Stimulated activated CD8-positive, alpha-beta memory T cell treated with anti-CD3 and anti-CD28 coated beads, Interleukin-15, amount 100 ng/mL, for 4 hours (primary cell): ENCODE measurements around the gene NTNG2.

Experiments used
- DNase-seq, 2 donors: peaks; one replicate each; pipeline ENCODE4 v3.0.0-alpha.2; 2020; ENCODE audit warnings: low read depth in 2 of 2

NTNG2 gene

GRCh38 chr9:132250324-132251262 lies 88.7 kb downstream of the NTNG2 start:
- DNase-seq: no peak

GRCh38 chr9:132260846-132261245 lies 99.0 kb downstream of the NTNG2 start:
- DNase-seq: no peak

- no peak for DNase-seq
Measured at GRCh38 chr9:132266017-132266416, 104.2 kb downstream of the NTNG2 start.

GRCh38 chr9:132267660-132268059 lies 105.8 kb downstream of the NTNG2 start:
- no peak for DNase-seq

GRCh38 chr9:132268725-132269352 lies 107.0 kb downstream of the NTNG2 start:
- DNase-seq: peak in 1 of 2 donors; percentile 36

GRCh38 chr9:132269704-132270516 lies 108.1 kb downstream of the NTNG2 start:
- peak in 1 of 2 donors; percentile 44 for DNase-seq

- DNase-seq: no peak
Measured at GRCh38 chr9:132274861-132275260, 113.0 kb downstream of the NTNG2 start.

- no peak for DNase-seq
Measured at GRCh38 chr9:132283165-132283564, 121.3 kb downstream of the NTNG2 start.

GRCh38 chr9:132283863-132284262 lies 122.0 kb downstream of the NTNG2 start:
- no peak for DNase-seq

- no peak for DNase-seq
Measured at GRCh38 chr9:132287256-132287760, 125.5 kb downstream of the NTNG2 start.

GRCh38 chr9:132288361-132288760 lies 126.5 kb downstream of the NTNG2 start:
- no peak for DNase-seq

- no peak for DNase-seq
Measured at GRCh38 chr9:132288966-132289365, 127.1 kb downstream of the NTNG2 start.

GRCh38 chr9:132293145-132293721 lies 131.4 kb downstream of the NTNG2 start:
- no peak for DNase-seq
